H1 (cell line): ENCODE measurements around the gene HRH3. TPM values are rescaled to one million over a fixed set of nuclear protein-coding genes. Genes with fewer than 3 reads are reported as not detected.

Experiments
- CTCF ChIA-PET: fragments of 300-600 bp; sonication (Branson Sonifier 250); formaldehyde crosslinking; loops from one replicate; lab custom pipeline; 2021; ENCODE audit not compliant: partially characterized antibody; lab: Charles Lee
- POLR2A ChIA-PET: fragments of 300-600 bp; sonication (Branson Sonifier 250); formaldehyde crosslinking; loops from one replicate; lab custom pipeline; 2021; ENCODE audit warnings: inconsistent platforms; ENCODE audit not compliant: partially characterized antibody; lab: Charles Lee
- DNase-seq, 2 experiments: peaks; one replicate each; pipeline versions ENCODE4 v3.0.0 to v3.0.0-alpha.2; 2010 to 2022; ENCODE audit warnings: low spot score in 2 of 2, low read depth in 1 of 2, mixed read lengths in 1 of 2
- FAIRE-seq: peaks from 2 replicates; lab custom pipeline; 2011; peaks lifted over from hg19 to GRCh38; lab: Jason Lieb, UNC
- H2AFZ ChIP-seq: 2 replicates; pipeline ENCODE4 v1.8.1; 2012; ENCODE audit warnings: low read length, inconsistent platforms
- H2AK5ac ChIP-seq: 2 replicates; pipeline ENCODE4 v1.6.1; 2013; ENCODE audit warnings: low read depth, low read length
- H2BK120ac ChIP-seq: replicated peaks from 2 replicates; pipeline ENCODE3; 2013; ENCODE audit warnings: low read depth, low read length, inconsistent platforms
- H2BK12ac ChIP-seq: 2 replicates; pipeline ENCODE4 v1.6.1; 2013; ENCODE audit warnings: low read depth, low read length
- H2BK15ac ChIP-seq: 2 replicates; pipeline ENCODE4 v1.6.1; 2013; ENCODE audit warnings: low read length
- H2BK20ac ChIP-seq: 2 replicates; pipeline ENCODE4 v1.6.1; 2013; ENCODE audit warnings: low read length
- H2BK5ac ChIP-seq: 2 replicates; pipeline ENCODE4 v1.6.1; 2013; ENCODE audit warnings: low read depth, low read length
- H3K14ac ChIP-seq: 2 replicates; pipeline ENCODE4 v1.6.1; 2013; ENCODE audit warnings: inconsistent platforms; ENCODE audit not compliant: insufficient read length
- H3K18ac ChIP-seq: 2 replicates; pipeline ENCODE4 v1.6.1; 2013; ENCODE audit warnings: low read length; ENCODE audit errors: extremely low read depth
- H3K23ac ChIP-seq: 2 replicates; pipeline ENCODE4 v1.6.1; 2013; ENCODE audit warnings: inconsistent platforms; ENCODE audit not compliant: insufficient read length
- H3K23me2 ChIP-seq: 2 replicates; pipeline ENCODE4 v1.6.1; 2013; ENCODE audit warnings: low read depth, low read length
- H3K27ac ChIP-seq: 2 replicates; pipeline ENCODE4 v1.6.1; 2011; ENCODE audit warnings: low read depth, low read length, inconsistent platforms
- H3K27me3 ChIP-seq, 4 experiments: replicated peaks in 1 of 4; 1 replicate in 1 of 4; 2 replicates in 3 of 4; pipeline versions ENCODE4 v1.6.1 to v1.8.1; 2011 to 2013; ENCODE audit warnings: low read length in 3 of 4, mild to moderate bottlenecking in 3 of 4, inconsistent platforms in 2 of 4, mixed read lengths in 2 of 4, moderate library complexity in 1 of 4; ENCODE audit not compliant: control insufficient read depth in 3 of 4, insufficient read depth in 3 of 4; ENCODE audit errors: extremely low read depth in 1 of 4
- H3K36me3 ChIP-seq, 4 experiments: 2 replicates each; pipeline versions ENCODE4 v1.6.1 to v1.8.1; 2011 to 2013; ENCODE audit warnings: mild to moderate bottlenecking in 4 of 4, low read length in 3 of 4, moderate library complexity in 2 of 4, control low read depth in 1 of 4, inconsistent platforms in 1 of 4; ENCODE audit not compliant: insufficient read depth in 4 of 4, control insufficient read depth in 2 of 4
- H3K4ac ChIP-seq: replicated peaks from 2 replicates; pipeline ENCODE3; 2013; ENCODE audit warnings: low read length, low read depth, mixed read lengths, inconsistent platforms; ENCODE audit not compliant: insufficient read length
- H3K4me1 ChIP-seq, 4 experiments: replicated peaks in 1 of 4; 1 replicate in 1 of 4; 2 replicates in 3 of 4; pipeline versions ENCODE4 v1.6.1 to v1.8.1; 2011 to 2013; ENCODE audit warnings: low read length in 3 of 4, inconsistent platforms in 2 of 4, mixed read lengths in 1 of 4; ENCODE audit not compliant: insufficient read depth in 4 of 4, control insufficient read depth in 3 of 4
- H3K4me2 ChIP-seq, 2 experiments: 2 replicates each; pipeline versions ENCODE4 v1.6.1 to v1.8.1; 2011 to 2013; ENCODE audit warnings: low read depth in 2 of 2, low read length in 2 of 2, control low read depth in 1 of 2, inconsistent platforms in 1 of 2, mild to moderate bottlenecking in 1 of 2; ENCODE audit not compliant: insufficient read depth in 1 of 2
- H3K4me3 ChIP-seq, 4 experiments: fragments of 200-600, 300-600 bp in 1 of 4; sonication (generic), shearing (Covaris generic), sonication (Bioruptor Twin) in 1 of 4; 2 replicates each; pipeline versions ENCODE4 v1.5.1 to v1.8.1; 2011 to 2016; ENCODE audit warnings: low read length in 4 of 4, low read depth in 3 of 4, control low read depth in 2 of 4, inconsistent platforms in 2 of 4, mild to moderate bottlenecking in 2 of 4, mixed read lengths in 1 of 4, moderate library complexity in 1 of 4; ENCODE audit not compliant: insufficient read depth in 2 of 4; ENCODE audit errors: extremely low read depth in 1 of 4
- H3K56ac ChIP-seq: replicated peaks from 2 replicates; pipeline ENCODE3; 2013; ENCODE audit warnings: low read depth, mild to moderate bottlenecking, mixed read lengths, low read length, inconsistent platforms; ENCODE audit not compliant: insufficient read length
- H3K79me1 ChIP-seq: 2 replicates; pipeline ENCODE4 v1.6.1; 2013; ENCODE audit warnings: low read depth, low read length, control low read depth
- H3K79me2 ChIP-seq, 2 experiments: 2 replicates each; pipeline versions ENCODE4 v1.6.1 to v1.8.1; 2012 to 2013; ENCODE audit warnings: low read length in 2 of 2, mild to moderate bottlenecking in 2 of 2, inconsistent platforms in 1 of 2; ENCODE audit not compliant: insufficient read depth in 2 of 2, control insufficient read depth in 1 of 2
- H3K9ac ChIP-seq, 4 experiments: replicated peaks in 1 of 4; 1 replicate in 1 of 4; 2 replicates in 3 of 4; pipeline versions ENCODE4 v1.6.1 to v1.8.1; 2011 to 2013; ENCODE audit warnings: low read depth in 3 of 4, low read length in 3 of 4, control low read depth in 2 of 4, mild to moderate bottlenecking in 2 of 4, moderate library complexity in 2 of 4, inconsistent platforms in 1 of 4; ENCODE audit errors: extremely low read depth in 1 of 4
- H3K9me3 ChIP-seq, 2 experiments: 2 replicates each; pipeline versions ENCODE4 v1.6.1 to v1.8.1; 2012 to 2013; ENCODE audit warnings: mild to moderate bottlenecking in 2 of 2, moderate library complexity in 2 of 2, control low read depth in 1 of 2, inconsistent platforms in 1 of 2, low read depth in 1 of 2, low read length in 1 of 2, mixed read lengths in 1 of 2; ENCODE audit not compliant: insufficient read depth in 2 of 2
- H4K20me1 ChIP-seq, 2 experiments: replicated peaks in 1 of 2; 2 replicates each; pipeline versions ENCODE3 to v1.8.1; 2011 to 2013; ENCODE audit warnings: inconsistent platforms in 2 of 2, low read length in 2 of 2, mild to moderate bottlenecking in 1 of 2; ENCODE audit not compliant: insufficient read depth in 2 of 2, control insufficient read depth in 1 of 2
- H4K5ac ChIP-seq: 2 replicates; pipeline ENCODE4 v1.6.1; 2013; ENCODE audit warnings: low read length, low read depth, mixed read lengths, inconsistent platforms; ENCODE audit not compliant: insufficient read length
- H4K8ac ChIP-seq: 2 replicates; pipeline ENCODE4 v1.8.0; 2013; ENCODE audit warnings: mild to moderate bottlenecking, moderate library complexity, low read length, inconsistent platforms; ENCODE audit not compliant: insufficient read depth; ENCODE audit errors: extremely low read depth
- H4K91ac ChIP-seq: replicated peaks from 2 replicates; pipeline ENCODE3; 2013; ENCODE audit warnings: low read length, mixed read lengths, inconsistent platforms; ENCODE audit not compliant: insufficient read length
- ATF2 ChIP-seq: IDR thresholded peaks from 2 replicates; pipeline ENCODE4 v1.6.1; 2012; ENCODE audit warnings: low read length, inconsistent platforms
- NRF1 ChIP-seq: IDR thresholded peaks from 2 replicates; pipeline ENCODE4 v1.6.1; 2011; ENCODE audit warnings: mild to moderate bottlenecking, low read depth, low read length, improper control_type of control experiment
- PHF8 ChIP-seq: fragments of 200-600 bp; sonication (generic); conservative IDR thresholded peaks from 2 replicates; pipeline ENCODE4 v1.7.1; 2012; ENCODE audit warnings: low read depth, mild to moderate bottlenecking, inconsistent platforms, low read length, moderate library complexity
- POLR2A ChIP-seq, 2 experiments: IDR thresholded peaks; 1 replicate in 1 of 2; 2 replicates in 1 of 2; pipeline ENCODE4 v1.6.1; 2011; ENCODE audit warnings: low read depth in 2 of 2, low read length in 2 of 2, mild to moderate bottlenecking in 2 of 2; ENCODE audit errors: control extremely low read depth in 1 of 2
- POU5F1 ChIP-seq: IDR thresholded peaks from 2 replicates; pipeline ENCODE4 v1.6.1; 2011; ENCODE audit warnings: low read depth, mild to moderate bottlenecking, low read length, moderate library complexity
- TAF7 ChIP-seq: optimal IDR thresholded peaks from 2 replicates; pipeline ENCODE3; 2011; ENCODE audit warnings: low read depth, mild to moderate bottlenecking, inconsistent platforms, low read length, moderate library complexity, borderline replicate concordance
- TCF12 ChIP-seq: IDR thresholded peaks from 2 replicates; pipeline ENCODE4 v1.6.1; 2011; ENCODE audit warnings: low read depth, mild to moderate bottlenecking, low read length
- YY1 ChIP-seq: IDR thresholded peaks from 2 replicates; pipeline ENCODE4 v1.6.1; 2011; ENCODE audit warnings: low read depth, mild to moderate bottlenecking, low read length
- WGBS, 2 experiments: shearing (Covaris generic) in 1 of 2; methylation state at CpG; one replicate each; pipeline versions ENCODE4 v1.1.6 to v1.1.7; 2013 to 2015; ENCODE audit warnings: low lambda C conversion rate in 2 of 2, mixed read lengths in 2 of 2, inconsistent platforms in 1 of 2, low coverage in 1 of 2, missing lambda C conversion rate in 1 of 2; ENCODE audit not compliant: insufficient replicate concordance in 2 of 2, insufficient coverage in 1 of 2, insufficient read length in 1 of 2; ENCODE audit errors: extremely low coverage in 1 of 2, missing lambda C conversion rate in 1 of 2; 5-methylcytosine and 5-hydroxymethylcytosine counted together
- polyA plus RNA-seq, 7 experiments: library from polyadenylated mRNA; depleted of rRNA in 3 of 7; stranded (reverse) in 5 of 7; unstranded in 2 of 7; fragments of >200 nt in 5 of 7; fragments of 200-250 nt in 2 of 7; gene quantifications; 1 replicate in 5 of 7; 2 replicates in 1 of 7; 4 replicates in 1 of 7; pipeline versions ENCODE4 v1.2.1 to v1.2.3, GENCODE V29; 2011 to 2013; ENCODE audit warnings: missing spikeins in 2 of 7, mixed read lengths in 2 of 7
- total RNA-seq: library from RNA; stranded (reverse); fragmentation: NEBNext Ultra II Directional; extraction: Animal tissue kit (Norgen Biotek cat#: 25700); gene quantifications from 2 replicates; pipeline ENCODE4 v1.2.1, GENCODE V29; 2021

The HRH3 gene
- total and polyA plus RNA-seq, 2 of the 8 experiments (the other 6 are each of a cell fraction or from before 2014, with no cell fraction given): 2.0 to 4.5 TPM

GRCh38 chr20:62252342-62252966 is 32.4 kb upstream of the HRH3 start:
- no peak for DNase-seq
- H2AFZ ChIP-seq: no peak overlapping the region
- H4K20me1 ChIP-seq: peaks cover 14 to 16% of the 10 kb centered on the region in 2 experiments
- CTCF ChIA-PET: interaction anchor here (0.8 kb wide), 1 partner anchor 16 kb away, joined by 3 read pairs; no protein-coding TSS in a partner anchor
- H3K79me2 ChIP-seq: peaks cover 0 to 58% of the 10 kb centered on the region in 2 experiments; a peak in 2 of 4 replicates
- H3K56ac ChIP-seq: no peak overlapping the region
- H3K9ac ChIP-seq: no peak overlapping the region
- H3K9me3 ChIP-seq: no peaks in the 10 kb centered on the region
- H2BK15ac ChIP-seq: no peak overlapping the region
- H3K27ac ChIP-seq: no peak overlapping the region
- no peak overlapping the region for H3K4me3 ChIP-seq
- no peak overlapping the region for H4K5ac ChIP-seq
- no peak for FAIRE-seq
- H3K4ac ChIP-seq: no peak overlapping the region
- no peak overlapping the region for H3K4me2 ChIP-seq
- 90% methylated on average over 26 of the region's 26 CpGs; no CpG with 5 or more reads in 1 of the 2 experiments for WGBS, 2 experiments
- no peaks in the 10 kb centered on the region for H3K4me1 ChIP-seq
- no peak overlapping the region for H2BK120ac ChIP-seq
- H3K27me3 ChIP-seq: no peaks in the 10 kb centered on the region
- H3K36me3 ChIP-seq: peaks cover 0 to 8% (median 0%) of the 10 kb centered on the region in 4 experiments; a peak in 4 of 8 replicates
- TF ChIP-seq TAF7 (no peak), POLR2A (IDR thresholded peaks at IDR 0.05; ENCODE audit: control extremely low read depth in 1 of 2, low read depth in 2 of 2, low read length in 2 of 2) (no peak), ATF2 (no peak), YY1 (no peak), NRF1 (no peak), POU5F1 (no peak), TCF12 (no peak), PHF8 (no peak)
- TF ChIP-seq, all 59 proteins: peak for 0
- no peak overlapping the region for H3K18ac ChIP-seq
- no peak overlapping the region for H3K23ac ChIP-seq
- H3K23me2 ChIP-seq: no peaks in the 10 kb centered on the region
- H2AK5ac ChIP-seq: no peak overlapping the region
- H4K91ac ChIP-seq: no peak overlapping the region
- POLR2A ChIA-PET: interaction anchor here (1.1 to 1.4 kb wide), 4 partner anchors 9 to 29 kb away, joined by 3 to 4 read pairs (median 3); partner anchors contain the start of gene OSBPL2
- no peak overlapping the region for H2BK20ac ChIP-seq
- no peak overlapping the region for H4K8ac ChIP-seq
- H2BK12ac ChIP-seq: no peak overlapping the region
- H2BK5ac ChIP-seq: no peak overlapping the region; the same call in 1 of the 2 replicates
- peaks cover 21% of the 10 kb centered on the region for H3K79me1 ChIP-seq
- H3K14ac ChIP-seq: no peak overlapping the region
